GM12872 (cell line): ENCODE results near the gene PRRX2.

ENCODE experiments used
- CTCF ChIP-seq: IDR thresholded peaks from 3 replicates; pipeline ENCODE4 v1.5.1; 2011; ENCODE audit warnings: low read depth, mild to moderate bottlenecking, low read length, moderate library complexity; ENCODE audit not compliant: insufficient read depth

Gene PRRX2

GRCh38 chr9:129677456-129677855 is 12.0 kb downstream of the PRRX2 start:
- TF ChIP-seq CTCF: no peak

GRCh38 chr9:129678844-129679243 is 13.4 kb downstream of the PRRX2 start:
- TF ChIP-seq CTCF: no peak

DNA sequence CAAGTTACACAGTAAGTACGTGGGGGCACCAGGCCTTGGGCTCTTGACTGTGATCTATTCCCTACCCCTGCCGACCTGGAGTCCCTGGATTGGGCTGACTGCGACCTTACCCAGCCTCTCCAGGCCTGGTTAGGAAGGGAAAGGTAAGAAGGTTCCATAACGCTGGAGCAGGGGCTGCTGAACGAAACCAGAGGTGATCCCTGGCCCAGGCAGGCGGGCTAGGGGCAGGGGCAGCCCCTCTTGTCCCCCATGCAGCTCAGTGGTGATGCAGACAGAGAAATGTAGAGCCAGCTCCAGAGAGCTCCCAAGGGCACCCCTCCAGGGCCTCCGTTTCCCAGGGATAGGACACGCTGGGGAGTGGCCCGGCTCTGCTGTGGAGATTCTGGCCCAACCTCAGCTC is 14.1 kb downstream of the PRRX2 start:
- no peak for TF ChIP-seq CTCF

DNA sequence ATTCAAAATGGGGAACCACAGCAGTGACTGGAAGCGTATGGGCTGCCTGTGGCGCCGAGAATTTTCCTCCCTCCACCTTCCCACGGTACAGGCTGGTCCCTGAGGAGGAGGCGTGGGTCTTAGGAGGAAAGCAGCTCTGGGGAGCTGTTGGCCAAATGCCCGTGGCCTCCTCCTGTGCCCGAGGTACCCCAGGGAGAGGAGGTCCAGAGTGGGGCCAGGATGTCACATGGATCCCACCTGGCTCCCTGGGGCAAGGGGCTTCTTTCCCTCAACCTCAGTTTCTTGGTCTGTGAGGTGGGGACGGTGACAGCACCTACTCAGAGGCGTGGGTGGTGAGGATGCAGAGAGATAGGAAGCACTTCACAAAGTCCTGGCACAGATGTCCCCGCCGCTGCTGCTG is 16.5 kb downstream of the PRRX2 start:
- no peak for TF ChIP-seq CTCF

- no peak for TF ChIP-seq CTCF
These were observed 16.9 kb downstream of the PRRX2 start for GRCh38 chr9:129682381-129682780.

DNA sequence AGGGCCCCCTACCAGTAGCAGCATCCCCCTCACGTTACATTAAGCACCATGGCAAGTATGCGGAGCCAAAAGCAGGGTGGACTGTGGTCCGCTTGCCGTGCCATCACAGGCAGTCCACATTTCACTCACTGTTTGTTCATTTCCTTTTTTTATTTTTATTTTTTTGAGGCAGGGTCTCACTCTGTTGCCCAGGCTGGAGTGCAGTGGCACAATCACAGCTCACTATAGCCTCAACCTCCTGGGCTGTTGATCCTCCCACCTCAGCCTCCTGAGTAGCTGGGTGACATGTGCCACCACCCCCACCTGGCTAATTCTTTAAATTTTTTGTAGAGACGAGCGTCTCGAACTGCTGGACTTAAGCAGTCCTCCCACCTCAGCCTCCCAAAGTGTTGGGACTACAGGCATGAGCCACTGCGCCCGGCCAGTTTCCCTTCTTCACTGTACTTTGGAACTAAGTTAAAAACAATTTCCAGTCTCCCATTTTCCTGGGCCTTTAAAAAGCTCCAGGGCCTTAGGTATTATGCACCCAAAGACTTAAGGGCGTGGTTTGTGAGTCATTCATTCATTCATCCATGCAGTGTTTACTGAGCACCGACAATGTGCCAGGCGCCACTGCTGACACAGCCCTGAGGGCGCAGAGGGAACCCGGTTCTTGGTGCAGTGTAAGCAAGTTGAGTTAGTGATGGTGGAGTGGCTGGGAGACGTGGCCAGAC is 19.9 kb downstream of the PRRX2 start:
- no peak for TF ChIP-seq CTCF

- no peak for TF ChIP-seq CTCF
These were observed 20.4 kb downstream of the PRRX2 start for GRCh38 chr9:129685933-129686259.
